Osteoblast (primary cell): ENCODE results near the gene CD44. TPM values are rescaled to one million over a fixed set of nuclear protein-coding genes. Genes with fewer than 3 reads are reported as not detected.

ENCODE experiments used
- DNase-seq: peaks from one replicate; pipeline ENCODE4 v3.0.0; 2011; ENCODE audit warnings: low spot score, mixed read lengths; ENCODE audit not compliant: insufficient read length; ENCODE audit errors: missing footprints
- H2AFZ ChIP-seq: 2 replicates; pipeline ENCODE4 v1.6.0; 2011; ENCODE audit warnings: mild to moderate bottlenecking, low read length
- H3K27ac ChIP-seq: 2 replicates; pipeline ENCODE4 v1.5.1; 2011; ENCODE audit warnings: mild to moderate bottlenecking, low read depth, low read length, moderate library complexity
- H3K27me3 ChIP-seq: 2 replicates; pipeline ENCODE4 v1.6.0; 2012; ENCODE audit warnings: mild to moderate bottlenecking, control low read depth, inconsistent platforms, low read length, moderate library complexity; ENCODE audit not compliant: insufficient read depth
- H3K36me3 ChIP-seq: 2 replicates; pipeline ENCODE4 v1.5.1; 2011; ENCODE audit warnings: mild to moderate bottlenecking, low read length, control low read depth, moderate library complexity; ENCODE audit not compliant: insufficient read depth
- H3K4me1 ChIP-seq: 2 replicates; pipeline ENCODE4 v1.5.1; 2011; ENCODE audit warnings: mild to moderate bottlenecking, low read length, control low read depth, moderate library complexity; ENCODE audit not compliant: insufficient read depth
- H3K4me2 ChIP-seq: 2 replicates; pipeline ENCODE4 v1.6.0; 2011; ENCODE audit warnings: mild to moderate bottlenecking, low read length; ENCODE audit not compliant: insufficient read depth
- H3K4me3 ChIP-seq: fragments of 200-600 bp; sonication (generic); 3 replicates; pipeline ENCODE4 v1.5.1; 2012; ENCODE audit warnings: mild to moderate bottlenecking, low read length, inconsistent platforms; ENCODE audit not compliant: insufficient read depth
- H3K79me2 ChIP-seq: 2 replicates; pipeline ENCODE4 v1.6.0; 2012; ENCODE audit warnings: mild to moderate bottlenecking, low read length, control low read depth, inconsistent platforms; ENCODE audit not compliant: insufficient read depth
- H3K9me3 ChIP-seq: 2 replicates; pipeline ENCODE4 v1.5.1; 2011; ENCODE audit warnings: low read depth, low read length, control low read depth
- H4K20me1 ChIP-seq: 2 replicates; pipeline ENCODE4 v1.6.0; 2012; ENCODE audit warnings: mild to moderate bottlenecking, low read length, control low read depth; ENCODE audit not compliant: insufficient read depth
- CTCF ChIP-seq: IDR thresholded peaks from 2 replicates; pipeline ENCODE4 v1.5.1; 2011; ENCODE audit warnings: mild to moderate bottlenecking, low read depth, low read length, moderate library complexity; ENCODE audit errors: extremely low read depth
- total RNA-seq: library from RNA; depleted of rRNA; stranded (reverse); fragments of >200 nt; gene quantifications from 2 replicates; pipeline ENCODE4 v1.2.3, GENCODE V29; 2012

The CD44 gene
- total RNA-seq, 1 donor, result 238 TPM

GRCh38 chr11:35208795-35209194 lies 69.8 kb downstream of the CD44 start:
- Histone ChIP-seq H3K36me3 (peaks cover 74% of the 10 kb centered on the region), H3K27me3 (no peaks in the 10 kb centered on the region), H3K4me1 (peaks cover 15% of the 10 kb centered on the region), H3K4me3 (no peak overlapping the region), H3K27ac (no peak overlapping the region), H2AFZ (no peak overlapping the region), H3K9me3 (peaks cover 3% of the 10 kb centered on the region), H3K4me2 (no peak overlapping the region), H3K79me2 (peaks cover 65% of the 10 kb centered on the region), H4K20me1 (no peaks in the 10 kb centered on the region)
- no peak for DNase-seq
- TF ChIP-seq CTCF, result no peak

GRCh38 chr11:35210876-35211546 lies 72.0 kb downstream of the CD44 start:
- H3K4me1 ChIP-seq, result peaks cover 35% of the 10 kb centered on the region
- peaks cover 47% of the 10 kb centered on the region for H3K79me2 ChIP-seq
- peaks cover 63% of the 10 kb centered on the region for H3K36me3 ChIP-seq
- no peaks in the 10 kb centered on the region for H4K20me1 ChIP-seq
- H3K4me3 ChIP-seq, result no peak overlapping the region
- H3K27me3 ChIP-seq, result no peaks in the 10 kb centered on the region
- H3K27ac ChIP-seq, result peak overlapping the region; percentile 89
- H3K4me2 ChIP-seq, result no peak overlapping the region
- DNase-seq, result no peak
- H3K9me3 ChIP-seq, result peaks cover 3% of the 10 kb centered on the region
- H2AFZ ChIP-seq, result no peak overlapping the region
- no peak for TF ChIP-seq CTCF

GRCh38 chr11:35211952-35212351 lies 73.0 kb downstream of the CD44 start:
- no peak overlapping the region for H2AFZ ChIP-seq
- H3K36me3 ChIP-seq, result peaks cover 63% of the 10 kb centered on the region
- no peak for TF ChIP-seq CTCF
- H3K9me3 ChIP-seq, result peaks cover 3% of the 10 kb centered on the region
- no peak for DNase-seq
- H3K4me3 ChIP-seq, result no peak overlapping the region
- H3K27ac ChIP-seq, result peak overlapping the region; percentile 89
- peaks cover 43% of the 10 kb centered on the region for H3K4me1 ChIP-seq
- H3K27me3 ChIP-seq, result no peaks in the 10 kb centered on the region
- H4K20me1 ChIP-seq, result no peaks in the 10 kb centered on the region
- H3K4me2 ChIP-seq, result no peak overlapping the region
- H3K79me2 ChIP-seq, result peaks cover 44% of the 10 kb centered on the region

DNA sequence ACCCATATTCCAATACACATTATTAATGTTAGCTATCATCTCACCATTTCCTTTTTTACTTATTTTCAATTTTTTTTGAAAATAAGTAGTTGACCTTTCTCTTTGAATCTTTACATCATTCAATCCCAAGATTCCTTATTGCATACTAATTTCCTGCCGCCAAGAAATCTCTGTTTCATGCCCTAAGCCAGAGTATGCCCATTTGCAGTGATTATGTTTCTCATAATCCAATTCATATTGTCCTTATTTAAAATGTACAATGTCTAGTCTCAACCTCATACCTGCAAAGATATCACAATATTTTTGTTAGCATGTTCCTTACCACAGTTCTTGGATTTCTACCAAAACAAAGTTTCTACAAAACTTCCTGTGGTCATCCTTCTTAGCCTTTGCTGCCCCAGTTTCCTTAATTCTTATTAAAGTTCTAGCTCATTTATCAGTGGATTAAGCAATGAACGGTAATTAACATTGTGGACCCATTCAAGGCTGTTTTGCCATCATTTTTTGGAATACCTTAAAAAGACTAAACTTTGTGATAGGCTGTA lies 75.3 kb downstream of the CD44 start:
- no peak for DNase-seq
- peaks cover 3% of the 10 kb centered on the region for H3K9me3 ChIP-seq
- H3K27ac ChIP-seq, result peak overlapping the region; percentile 89
- peak overlapping the region; percentile 37 for H3K4me2 ChIP-seq
- H3K4me3 ChIP-seq, result no peak overlapping the region
- no peaks in the 10 kb centered on the region for H3K27me3 ChIP-seq
- no peaks in the 10 kb centered on the region for H4K20me1 ChIP-seq
- no peak overlapping the region for H2AFZ ChIP-seq
- H3K79me2 ChIP-seq, result peaks cover 30% of the 10 kb centered on the region
- H3K4me1 ChIP-seq, result peaks cover 56% of the 10 kb centered on the region
- H3K36me3 ChIP-seq, result peaks cover 63% of the 10 kb centered on the region
- TF ChIP-seq CTCF, result no peak
